Measurements from ENCODE around the gene EPN2.

Gene EPN2

GRCh38 chr17:19369107-19369778 lies 132.1 kb downstream of the EPN2 start:
- no peak for DNase-seq

GRCh38 chr17:19369846-19370492 lies 132.8 kb downstream of the EPN2 start:
- no peak for DNase-seq

- no peak for DNase-seq
Measured at GRCh38 chr17:19370493-19370960, 133.4 kb downstream of the EPN2 start.

- DNase-seq = no peak
Measured at GRCh38 chr17:19371259-19372010, 134.3 kb downstream of the EPN2 start.

GRCh38 chr17:19372011-19372370 lies 134.8 kb downstream of the EPN2 start:
- no peak for DNase-seq

GRCh38 chr17:19372439-19372838 lies 135.3 kb downstream of the EPN2 start:
- DNase-seq = no peak

GRCh38 chr17:19372866-19373504 lies 135.8 kb downstream of the EPN2 start:
- no peak for DNase-seq

GRCh38 chr17:19374136-19374535 lies 137.0 kb downstream of the EPN2 start:
- DNase-seq = no peak

- no peak for DNase-seq
Measured at GRCh38 chr17:19375732-19376131, 138.6 kb downstream of the EPN2 start.

- peak in 1 of 2 experiments; percentile 18 for DNase-seq
Measured at GRCh38 chr17:19376811-19377210, 139.6 kb downstream of the EPN2 start.

GRCh38 chr17:19377602-19378415 lies 140.6 kb downstream of the EPN2 start:
- DNase-seq = peak; percentile 93 to 98

GRCh38 chr17:19378416-19379360 lies 141.5 kb downstream of the EPN2 start, which contains the start of gene MAPK7:
TSS of gene MAPK7 (plus strand) at chr17:19378498. CDS start at chr17:19378901, 403 bp downstream.
- no peak for DNase-seq

GRCh38 chr17:19379361-19380065 lies 142.3 kb downstream of the EPN2 start:
- no peak for DNase-seq

- no peak for DNase-seq
Measured at GRCh38 chr17:19380481-19381301, 143.5 kb downstream of the EPN2 start.

GRCh38 chr17:19381361-19381740 lies 144.2 kb downstream of the EPN2 start:
- DNase-seq = no peak

- no peak for DNase-seq
Measured at GRCh38 chr17:19381741-19382444, 144.7 kb downstream of the EPN2 start.

- DNase-seq = no peak
Measured at GRCh38 chr17:19382531-19383444, 145.6 kb downstream of the EPN2 start.
